HG03354 (cell line): ENCODE data around the gene SCN4A.
"Not testable (repeated sequence)": the region's sequence is repeated elsewhere in the genome, so short reads cannot be mapped to it uniquely, and the experiment has no call there.

ENCODE experiments used
- ATAC-seq: cut with Tn5 transposase; IDR thresholded peaks from one replicate; pipeline ENCODE4 v1.9.1; 2021; ENCODE audit warnings: mild to moderate bottlenecking; ENCODE audit not compliant: unreplicated experiment, poor library complexity, severe bottlenecking

Gene SCN4A

DNA sequence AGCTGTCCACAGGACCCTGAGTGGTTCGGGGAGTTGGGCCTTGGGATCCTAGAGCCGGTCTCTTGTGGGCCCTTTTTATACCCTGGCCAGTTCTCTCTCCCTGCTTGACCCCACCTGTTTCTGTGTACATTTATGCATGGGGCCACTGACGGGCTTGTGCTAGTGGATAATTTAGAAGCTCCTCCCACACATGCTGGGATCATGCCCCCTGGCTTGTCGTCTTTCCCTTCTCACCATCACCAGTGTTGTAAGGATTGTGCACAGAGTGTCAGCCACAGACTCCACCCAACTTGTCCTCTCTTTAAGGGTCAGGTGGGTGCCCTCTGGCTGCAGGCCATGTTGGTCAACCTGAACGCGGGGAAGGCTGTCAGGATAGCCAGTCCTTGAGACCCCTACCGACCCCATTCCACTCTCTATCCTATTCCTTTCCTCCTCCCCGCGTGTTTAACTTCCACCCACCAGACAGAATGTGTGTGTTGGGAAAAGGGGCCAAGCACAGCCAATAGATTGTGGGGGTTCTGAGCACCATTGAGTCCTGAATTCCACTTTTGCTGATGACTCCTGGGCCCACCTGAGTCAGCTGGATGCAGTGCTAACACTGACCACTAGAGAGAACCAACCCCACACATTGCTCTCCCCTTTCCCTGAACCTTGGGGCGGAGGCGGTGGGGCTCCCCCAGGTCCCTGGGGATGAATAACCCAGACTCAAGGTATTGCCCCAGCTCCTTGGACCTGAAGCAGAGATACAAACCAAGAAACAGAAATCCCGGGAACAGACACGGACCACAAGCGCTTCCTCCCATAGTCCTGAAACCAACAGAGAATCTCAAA, 76.0 kb downstream of the SCN4A start, which contains the start of gene CSH1:
TSS of gene CSH1 (minus strand) at position 51 of the 831 bp plus-strand sequence. CDS start 63 bp downstream, outside the sequence.
- ATAC-seq, result not testable (repeated sequence)

DNA sequence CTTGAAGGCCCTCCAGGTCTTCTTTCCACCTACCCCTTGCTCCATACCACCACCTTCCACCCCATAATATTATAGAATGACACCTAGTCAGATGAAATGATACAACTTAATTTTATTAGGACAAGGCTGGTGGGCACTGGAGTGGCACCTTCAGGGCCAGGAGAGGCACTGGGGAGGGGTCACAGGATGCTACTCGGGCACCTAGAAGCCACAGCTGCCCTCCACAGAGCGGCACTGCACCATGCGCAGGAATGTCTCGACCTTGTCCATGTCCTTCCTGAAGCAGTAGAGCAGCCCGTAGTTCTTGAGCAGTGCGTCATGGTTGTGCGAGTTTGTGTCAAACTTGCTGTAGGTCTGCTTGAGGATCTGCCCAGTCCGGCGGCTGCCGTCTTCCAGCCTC, 77.9 kb downstream of the SCN4A start:
- not testable (repeated sequence) for ATAC-seq

DNA sequence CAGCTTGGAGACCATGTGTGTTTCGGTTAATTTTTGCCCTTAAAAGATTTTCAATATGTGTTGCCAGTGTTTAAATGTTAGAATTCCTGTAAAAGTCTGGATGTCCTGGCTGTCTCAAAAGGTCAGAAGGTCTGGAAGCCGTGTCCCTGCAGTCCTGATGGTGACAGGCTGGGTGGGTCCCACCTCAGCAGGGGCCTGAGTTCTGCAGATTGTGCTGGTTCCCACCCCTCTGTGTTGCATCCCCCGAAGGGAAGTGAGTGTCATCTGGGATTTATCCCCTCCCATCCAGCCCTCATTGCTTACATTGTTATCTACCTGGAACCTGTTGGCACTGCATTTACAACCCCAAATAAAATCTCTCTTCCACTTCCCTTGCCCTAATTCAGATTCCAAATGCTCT, 78.7 kb downstream of the SCN4A start:
- not testable (repeated sequence) for ATAC-seq

DNA sequence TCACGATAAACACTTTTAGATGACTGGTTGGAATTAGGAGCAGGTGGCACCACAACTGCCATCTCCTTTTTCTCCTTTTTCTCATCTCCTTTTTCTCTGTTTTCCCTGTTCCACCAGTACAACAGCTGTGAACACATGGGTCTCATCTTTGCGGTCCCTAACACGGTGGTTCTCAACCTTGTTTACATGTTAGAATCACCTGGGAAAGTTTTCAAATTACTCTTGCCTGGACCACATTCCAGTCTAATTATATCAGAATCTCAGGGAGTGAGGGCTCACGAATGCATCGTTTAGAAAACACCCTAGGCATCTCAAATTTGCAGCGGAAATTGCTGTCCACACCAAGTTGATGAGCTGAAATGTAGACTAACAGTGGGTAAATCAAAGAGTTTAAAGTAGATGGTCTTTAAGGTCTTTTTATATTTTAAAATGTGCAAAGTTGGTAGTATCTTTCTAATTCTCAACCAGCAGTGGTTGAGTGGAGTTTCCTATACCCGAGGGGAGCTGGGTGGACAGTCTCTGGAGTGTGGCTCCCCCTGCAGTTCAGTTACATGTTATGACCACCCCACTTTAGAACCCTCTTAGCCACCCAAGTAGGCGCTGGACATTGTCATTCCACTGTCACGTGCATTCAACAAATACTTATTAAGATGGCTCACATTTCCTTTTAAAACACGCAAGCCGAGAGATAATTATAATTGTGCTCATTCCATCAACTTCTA, 80.2 kb downstream of the SCN4A start:
- not testable (repeated sequence) for ATAC-seq

DNA sequence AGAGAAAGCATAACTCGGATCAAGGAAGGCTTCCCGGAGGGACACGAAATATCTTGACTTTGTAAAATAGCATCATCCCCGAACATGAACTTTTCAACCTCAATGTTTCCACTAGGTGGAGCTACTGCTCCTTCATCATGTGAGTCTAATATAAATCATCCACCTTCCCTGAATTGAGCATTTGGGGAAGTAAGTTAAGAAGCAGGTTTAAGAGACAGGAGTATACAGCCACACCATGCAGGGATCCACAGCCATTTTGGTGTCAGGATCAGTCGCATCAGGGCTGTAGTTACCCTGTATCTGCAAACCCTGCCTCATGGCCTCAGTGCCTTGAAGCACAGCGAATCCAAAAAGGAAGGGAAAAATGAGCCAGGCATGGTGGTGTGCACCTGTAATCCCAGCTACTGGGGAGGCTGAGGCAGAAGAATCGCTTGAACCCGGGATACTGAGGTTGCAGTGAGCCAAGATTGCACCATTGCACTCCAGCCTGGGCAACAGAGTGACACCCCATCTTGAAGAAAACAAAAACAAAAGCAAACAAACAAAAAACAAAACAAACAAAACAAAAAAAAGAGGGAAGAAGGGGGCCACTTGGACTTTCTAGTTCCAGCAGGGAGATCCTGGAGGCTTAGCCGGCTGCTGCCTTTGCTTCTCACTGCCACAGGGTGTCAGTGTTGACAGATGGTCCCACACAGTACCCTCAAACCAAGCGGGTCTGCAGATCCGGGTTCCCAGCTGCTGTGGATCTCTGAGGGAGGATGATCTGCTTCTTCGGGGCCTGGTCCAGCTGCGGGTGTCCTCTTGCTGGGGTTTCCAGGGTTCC, 83.5 kb downstream of the SCN4A start:
- ATAC-seq, result not testable (repeated sequence)
